Activated CD8-positive, alpha-beta T cell treated with anti-CD3 and anti-CD28 coated beads for 36 hours (primary cell): ENCODE measurements around the gene PLA1A. TPM values are rescaled to one million over a fixed set of nuclear protein-coding genes. Genes with fewer than 3 reads are reported as not detected.

Experiments used
- ATAC-seq: fragments of 200-7000 bp; cut with Tn5 transposase; one replicate; pipeline ENCODE4 v1.10.0; 2021; ENCODE audit warnings: mild to moderate bottlenecking, moderate library complexity
- CTCF ChIA-PET: fragments of 350-600 bp; sonication (Branson Sonifier 250); formaldehyde crosslinking; loops from one replicate; lab custom pipeline; 2021; ENCODE audit warnings: antibody characterized with exemption; lab: Charles Lee
- POLR2A ChIA-PET: fragments of 350-600 bp; sonication (Branson Sonifier 250); formaldehyde crosslinking; loops from one replicate; lab custom pipeline; 2021; ENCODE audit warnings: antibody characterized with exemption; lab: Charles Lee
- DNase-seq: peaks from one replicate; pipeline ENCODE4 v3.0.0-alpha.2; 2020
- H3K27ac Mint-ChIP-seq: one replicate; pipeline ENCODE4 v1.8.0; 2021; ENCODE audit warnings: mild to moderate bottlenecking, mixed read lengths
- H3K27me3 Mint-ChIP-seq: one replicate; pipeline ENCODE4 v1.8.0; 2021; ENCODE audit warnings: mixed read lengths
- H3K36me3 Mint-ChIP-seq: one replicate; pipeline ENCODE4 v1.8.0; 2021; ENCODE audit warnings: low read depth, mixed read lengths
- H3K4me1 Mint-ChIP-seq: one replicate; pipeline ENCODE4 v1.8.0; 2021; ENCODE audit warnings: low read depth, mixed read lengths
- H3K4me3 Mint-ChIP-seq: one replicate; pipeline ENCODE4 v1.8.0; 2021; ENCODE audit warnings: mild to moderate bottlenecking, moderate library complexity, mixed read lengths
- H3K9me3 Mint-ChIP-seq: one replicate; pipeline ENCODE4 v1.8.0; 2021; ENCODE audit warnings: mixed read lengths
- intact Hi-C: fragments of 100-400 bp; cut with micrococcal nuclease; formaldehyde crosslinking; loops from one replicate; pipeline ENCODE4 v1.10.0; 2022
- total RNA-seq, 2 experiments: library from RNA; stranded (reverse); gene quantifications; one replicate each; pipeline ENCODE4 v1.2.3, GENCODE V29; 2021
- TF ChIP-seq, protein P1 (sequence below): fragments of 200-600 bp; IDR thresholded peaks from one replicate; pipeline ENCODE4 v1.8.0; 2022; ENCODE audit warnings: antibody characterized with exemption, mild to moderate bottlenecking

The PLA1A gene
- total RNA-seq, 2 experiments from 2014 or later = not detected

DNA sequence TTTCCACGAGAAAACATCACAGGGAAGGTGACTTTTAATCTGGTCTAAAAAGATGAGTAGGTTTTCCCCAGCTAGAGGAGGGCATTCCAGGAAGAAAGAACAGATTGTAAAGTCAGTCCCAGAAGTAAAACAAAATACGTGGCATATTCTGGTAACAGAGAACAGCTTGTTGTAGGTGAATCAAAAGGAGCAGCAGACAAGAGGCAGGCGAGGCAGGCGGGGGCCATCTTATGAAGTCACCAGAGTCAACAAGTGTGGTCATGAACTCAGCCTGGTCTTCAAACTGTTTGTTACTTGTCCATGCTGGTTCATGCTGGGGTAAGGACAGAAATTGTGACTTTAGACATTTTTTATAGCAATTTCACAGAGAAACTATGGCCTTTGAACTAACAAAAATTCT lies 66.7 kb downstream of the PLA1A start:
- Mint-ChIP-seq H3K36me3 (peaks cover 13% of the 10 kb centered on the region), H3K9me3 (no peaks in the 10 kb centered on the region), H3K27me3 (no peaks in the 10 kb centered on the region), H3K4me1 (peaks cover 7% of the 10 kb centered on the region), H3K27ac (peak overlapping the region; percentile 25), H3K4me3 (no peak overlapping the region)
- POLR2A ChIA-PET = interaction anchor here (1.2 to 2.6 kb wide), 2 partner anchors 13 to 15 kb away, joined by 3 to 10 read pairs; partner anchors contain the start of gene COX17
- TF ChIP-seq, protein P1, sequence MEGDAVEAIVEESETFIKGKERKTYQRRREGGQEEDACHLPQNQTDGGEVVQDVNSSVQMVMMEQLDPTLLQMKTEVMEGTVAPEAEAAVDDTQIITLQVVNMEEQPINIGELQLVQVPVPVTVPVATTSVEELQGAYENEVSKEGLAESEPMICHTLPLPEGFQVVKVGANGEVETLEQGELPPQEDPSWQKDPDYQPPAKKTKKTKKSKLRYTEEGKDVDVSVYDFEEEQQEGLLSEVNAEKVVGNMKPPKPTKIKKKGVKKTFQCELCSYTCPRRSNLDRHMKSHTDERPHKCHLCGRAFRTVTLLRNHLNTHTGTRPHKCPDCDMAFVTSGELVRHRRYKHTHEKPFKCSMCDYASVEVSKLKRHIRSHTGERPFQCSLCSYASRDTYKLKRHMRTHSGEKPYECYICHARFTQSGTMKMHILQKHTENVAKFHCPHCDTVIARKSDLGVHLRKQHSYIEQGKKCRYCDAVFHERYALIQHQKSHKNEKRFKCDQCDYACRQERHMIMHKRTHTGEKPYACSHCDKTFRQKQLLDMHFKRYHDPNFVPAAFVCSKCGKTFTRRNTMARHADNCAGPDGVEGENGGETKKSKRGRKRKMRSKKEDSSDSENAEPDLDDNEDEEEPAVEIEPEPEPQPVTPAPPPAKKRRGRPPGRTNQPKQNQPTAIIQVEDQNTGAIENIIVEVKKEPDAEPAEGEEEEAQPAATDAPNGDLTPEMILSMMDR = no peak
- intact Hi-C loops = no loop called here
- DNase-seq (no peak), ATAC-seq (no peak)
- CTCF ChIA-PET = interaction anchor here (1.1 to 1.4 kb wide), 2 partner anchors 11 to 64 kb away, joined by 3 to 6 read pairs; no protein-coding TSS in a partner anchor

GRCh38 chr3:119664850-119665379 lies 67.2 kb downstream of the PLA1A start:
- Mint-ChIP-seq H3K4me3 (no peak overlapping the region), H3K27me3 (no peaks in the 10 kb centered on the region), H3K9me3 (no peaks in the 10 kb centered on the region), H3K27ac (peak overlapping the region; percentile 25), H3K4me1 (peaks cover 9% of the 10 kb centered on the region), H3K36me3 (peaks cover 14% of the 10 kb centered on the region)
- DNase-seq = no peak
- TF ChIP-seq, protein P1 = no peak
- intact Hi-C loops = no loop called here
- POLR2A ChIA-PET = interaction anchor here (2.6 kb wide), 1 partner anchor 12 kb away, joined by 10 read pairs; the partner anchor contains the start of gene COX17
- CTCF ChIA-PET = interaction anchor here (1.1 to 1.4 kb wide), 2 partner anchors 11 to 64 kb away, joined by 3 to 6 read pairs; no protein-coding TSS in a partner anchor
- ATAC-seq = no peak

DNA sequence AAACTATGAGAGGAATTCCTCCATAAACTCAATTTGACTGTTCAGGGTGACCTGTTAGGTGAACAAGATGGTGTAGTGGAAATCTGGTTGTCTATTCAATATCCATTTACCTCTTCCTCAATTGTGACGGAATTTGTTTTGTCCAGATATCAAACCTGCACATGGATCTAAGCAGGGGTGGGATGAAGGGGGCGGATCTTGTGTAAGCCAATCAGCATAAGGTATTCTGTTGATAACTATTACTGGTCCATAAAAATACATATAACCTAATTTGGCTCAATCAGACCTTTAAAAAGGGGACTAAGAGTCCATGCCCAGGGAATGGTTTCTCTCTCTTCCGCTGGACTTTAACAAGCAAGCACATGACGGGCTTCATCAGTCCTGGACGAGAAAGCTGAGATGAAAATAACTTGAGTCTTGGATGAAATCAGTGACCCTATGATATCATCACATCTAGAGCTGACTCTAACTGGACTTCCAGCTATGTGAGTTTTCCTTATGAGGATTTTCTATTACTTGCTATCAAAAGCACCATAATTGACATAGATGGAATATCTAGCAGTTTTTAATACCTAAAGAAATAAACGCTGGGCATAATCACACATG lies 68.4 kb downstream of the PLA1A start:
- no peak overlapping the region for H3K27ac Mint-ChIP-seq
- POLR2A ChIA-PET = interaction anchor here (2.6 kb wide), 1 partner anchor 11 kb away, joined by 10 read pairs; the partner anchor contains the start of gene COX17
- CTCF ChIA-PET = no interaction called here

GRCh38 chr3:119669906-119670570 lies 72.4 kb downstream of the PLA1A start:
- no peaks in the 10 kb centered on the region for H3K27me3 Mint-ChIP-seq
- H3K9me3 Mint-ChIP-seq = no peaks in the 10 kb centered on the region
- peak overlapping the region; percentile 76 for H3K27ac Mint-ChIP-seq
- peaks cover 47% of the 10 kb centered on the region for H3K36me3 Mint-ChIP-seq
- TF ChIP-seq, protein P1 = no peak
- intact Hi-C loops = loop anchor here (10.0 kb wide), 2 partner anchors 205 to 375 kb away; partner anchors contain the start of genes ARHGAP31, POGLUT1 and TMEM39A
- H3K4me3 Mint-ChIP-seq = no peak overlapping the region
- DNase-seq (no peak), ATAC-seq (no peak)
- ChIA-PET POLR2A (interaction anchor here (0.6 kb wide), 1 partner anchor 1756 kb away, joined by 3 read pairs; no protein-coding TSS in a partner anchor), CTCF (interaction anchor here (1.2 kb wide), 1 partner anchor 11 kb away, joined by 5 read pairs; no protein-coding TSS in a partner anchor)
- peaks cover 31% of the 10 kb centered on the region for H3K4me1 Mint-ChIP-seq

More for the DNA sequence above, 68.4 kb downstream of the PLA1A start:
- Mint-ChIP-seq H3K36me3 (peaks cover 22% of the 10 kb centered on the region), H3K27me3 (no peaks in the 10 kb centered on the region), H3K4me1 (peaks cover 16% of the 10 kb centered on the region), H3K4me3 (no peak overlapping the region), H3K9me3 (no peaks in the 10 kb centered on the region)
- DNase-seq (no peak), ATAC-seq (no peak)
- intact Hi-C loops = no loop called here
- TF ChIP-seq, protein P1 = no peak
